Aorta (tissue), 5 donors: Measurements from ENCODE around the gene ZFP28. TPM values are rescaled to one million over a fixed set of nuclear protein-coding genes. Genes with fewer than 3 reads are reported as not detected.

Experiments
- ATAC-seq: fragments of 200-7000 bp; cut with Tn5 transposase; one replicate; pipeline ENCODE4 v1.9.1; 2022; ENCODE audit warnings: moderate library complexity; ENCODE audit not compliant: low FRiP score
- DNase-seq, 2 donors: peaks; one replicate each; pipeline ENCODE4 v3.0.0-alpha.2; 2020
- H3K27ac ChIP-seq, 2 donors: one replicate each; pipeline ENCODE4 v1.5.1; 2013; ENCODE audit warnings: low read length in 2 of 2, mild to moderate bottlenecking in 2 of 2, moderate library complexity in 2 of 2, control low read depth in 1 of 2, inconsistent platforms in 1 of 2, low read depth in 1 of 2
- H3K27me3 ChIP-seq, 2 donors: one replicate each; pipeline ENCODE4 v1.6.1; 2013; ENCODE audit warnings: control low read depth in 1 of 2, low read length in 1 of 2, mild to moderate bottlenecking in 1 of 2, moderate library complexity in 1 of 2; ENCODE audit not compliant: insufficient read depth in 2 of 2, control insufficient read depth in 1 of 2
- H3K36me3 ChIP-seq, 2 donors: one replicate each; pipeline ENCODE4 v1.6.1; 2013; ENCODE audit warnings: control low read depth in 1 of 2, low read length in 1 of 2, mild to moderate bottlenecking in 1 of 2; ENCODE audit not compliant: insufficient read depth in 2 of 2, control insufficient read depth in 1 of 2
- H3K4me1 ChIP-seq, 2 donors: one replicate each; pipeline ENCODE4 v1.6.1; 2013; ENCODE audit warnings: low read length in 2 of 2, control low read depth in 1 of 2, mild to moderate bottlenecking in 1 of 2, moderate library complexity in 1 of 2; ENCODE audit not compliant: insufficient read depth in 2 of 2, control insufficient read depth in 1 of 2
- H3K4me3 ChIP-seq, 2 donors: one replicate each; pipeline ENCODE4 v1.5.1; 2013; ENCODE audit warnings: low read length in 2 of 2, control low read depth in 1 of 2, mild to moderate bottlenecking in 1 of 2
- H3K9me3 ChIP-seq: one replicate; pipeline ENCODE4 v1.6.1; 2013; ENCODE audit warnings: mild to moderate bottlenecking, low read length; ENCODE audit not compliant: control insufficient read depth
- WGBS, 2 donors: extraction: QIAGEN DNeasy Blood & Tissue Kit; methylation state at CpG; one replicate each; pipeline ENCODE4 v1.1.7; 2013; 5-methylcytosine and 5-hydroxymethylcytosine counted together
- intact Hi-C, 2 donors: fragments of 100-400 bp; cut with DNase I; formaldehyde crosslinking; loops; one replicate each; pipeline versions ENCODE4 v1.14.2 to v1.15.0; 2022
- polyA plus RNA-seq, 2 donors: library from polyadenylated mRNA; stranded (reverse); fragments of 200-250 nt; gene quantifications; one replicate each; pipeline ENCODE4 v1.2.3, GENCODE V29; 2013
- total RNA-seq, 2 donors: library from RNA; stranded (reverse); fragmentation: NEBNext Ultra II Directional; extraction: Animal tissue kit (Norgen Biotek cat#: 25700); gene quantifications; one replicate each; pipeline ENCODE4 v1.2.1, GENCODE V29; 2021
- donor health status: healthy with polysubstance abuse.
- donor health status: Bipolar disorder and iron deficiency.
- donor health status: DM: no; HTN: no; CAD: no.
- donor health status: DM: no; HTN: no; CAD: no.
- donor health status: DM: yes; HTN: yes; CAD: no.

Gene ZFP28
- total and polyA plus RNA-seq, 4 donors, result 2.6 to 11.7 (median 9.6) TPM

- peaks cover 16 to 33% of the 10 kb centered on the region in 2 donors for H3K36me3 ChIP-seq
- WGBS, 2 donors, result 93 to 97% methylated on average over 2 of the region's 2 CpGs
- H3K9me3 ChIP-seq, result peaks cover 35% of the 10 kb centered on the region
- ATAC-seq, result no peak
- intact Hi-C loops, result no loop called here
- DNase-seq, result no peak
- no peaks in the 10 kb centered on the region for H3K4me1 ChIP-seq
- no peaks in the 10 kb centered on the region for H3K27me3 ChIP-seq
- H3K27ac ChIP-seq, result no peak overlapping the region
- H3K4me3 ChIP-seq, result no peak overlapping the region
Measured at GRCh38 chr19:56543776-56544175, 5.0 kb downstream of the ZFP28 start.

- H3K36me3 ChIP-seq, result peaks cover 25 to 37% of the 10 kb centered on the region in 2 donors
- H3K4me3 ChIP-seq, result no peak overlapping the region
- no peaks in the 10 kb centered on the region for H3K4me1 ChIP-seq
- no peaks in the 10 kb centered on the region for H3K27me3 ChIP-seq
- no peak overlapping the region for H3K27ac ChIP-seq
- intact Hi-C loops, result no loop called here
- DNase-seq (no peak), ATAC-seq (no peak)
- peaks cover 39% of the 10 kb centered on the region for H3K9me3 ChIP-seq
- WGBS, 2 donors, result 47 to 50% methylated on average over 6 of the region's 6 CpGs
Measured at GRCh38 chr19:56547535-56547934, 8.8 kb downstream of the ZFP28 start.

- no peaks in the 10 kb centered on the region for H3K4me1 ChIP-seq
- 80 to 98% methylated on average over 6 of the region's 6 CpGs for WGBS, 2 donors
- no peak overlapping the region for H3K27ac ChIP-seq
- DNase-seq (no peak), ATAC-seq (no peak)
- peaks cover 26 to 31% of the 10 kb centered on the region in 2 donors for H3K36me3 ChIP-seq
- no peaks in the 10 kb centered on the region for H3K27me3 ChIP-seq
- H3K4me3 ChIP-seq, result peak overlapping the region in 1 of 2 donors; percentile 14
- intact Hi-C loops, result no loop called here
- H3K9me3 ChIP-seq, result peaks cover 32% of the 10 kb centered on the region
Measured at GRCh38 chr19:56554272-56554869, 15.6 kb downstream of the ZFP28 start.

- H3K36me3 ChIP-seq, result no peaks in the 10 kb centered on the region
- H3K9me3 ChIP-seq, result peaks cover 16% of the 10 kb centered on the region
- intact Hi-C loops, result loop anchor here in 1 of 2 donors (10.0 kb wide), 1 partner anchor 158 kb away; the partner anchor contains the start of gene ZNF583
- 99% methylated on average over 2 of the region's 2 CpGs for WGBS, 2 donors
- ATAC-seq, result no peak
- no peak overlapping the region for H3K4me3 ChIP-seq
- H3K4me1 ChIP-seq, result no peaks in the 10 kb centered on the region
- H3K27ac ChIP-seq, result no peak overlapping the region
- no peaks in the 10 kb centered on the region for H3K27me3 ChIP-seq
- no peak for DNase-seq
Measured at GRCh38 chr19:56562766-56563165, 24.0 kb downstream of the ZFP28 start.

GRCh38 chr19:56566904-56567273 lies 28.1 kb downstream of the ZFP28 start:
- no peaks in the 10 kb centered on the region for H3K4me1 ChIP-seq
- intact Hi-C loops, result loop anchor here (1.0 to 10.0 kb wide), 4 partner anchors 26 to 162 kb away; partner anchors contain the start of genes ZFP28 (in 1 of the 2), ZNF583 (in 1 of the 2) and ZNF71 (in 1 of the 2)
- peak overlapping the region; percentile 68 to 99 for H3K4me3 ChIP-seq
- peaks cover 18% of the 10 kb centered on the region for H3K9me3 ChIP-seq
- 0 to 1% methylated on average over 23 of the region's 23 CpGs for WGBS, 2 donors
- peak overlapping the region in 1 of 2 donors; percentile 75 for H3K27ac ChIP-seq
- ATAC-seq, result peak; percentile 83
- DNase-seq, result peak; percentile 70 to 87
- no peaks in the 10 kb centered on the region for H3K27me3 ChIP-seq
- H3K36me3 ChIP-seq, result peaks cover 11 to 19% of the 10 kb centered on the region in 2 donors

- no peaks in the 10 kb centered on the region for H3K4me1 ChIP-seq
- ATAC-seq (peak; percentile 99), DNase-seq (peak; percentile 97 to 98)
- peaks cover 11 to 19% of the 10 kb centered on the region in 2 donors for H3K36me3 ChIP-seq
- peak within 1 kb of the TSS in 1 of 2 donors; percentile 75 for H3K27ac ChIP-seq
- H3K9me3 ChIP-seq, result peaks cover 16% of the 10 kb centered on the region
- WGBS, 2 donors, result 2% methylated on average over 64 to 66 of the region's 66 CpGs
- no peaks in the 10 kb centered on the region for H3K27me3 ChIP-seq
- intact Hi-C loops, result loop anchor here (1.0 to 10.0 kb wide), 4 partner anchors 27 to 163 kb away; partner anchors contain the start of genes ZFP28 (in 1 of the 2), ZNF583 (in 1 of the 2) and ZNF71 (in 1 of the 2)
- H3K4me3 ChIP-seq, result peak within 1 kb of the TSS; percentile 68 to 99
Measured at GRCh38 chr19:56567274-56568120, 28.7 kb downstream of the ZFP28 start, which contains the start of gene ZNF470. ZNF470 (plus strand) TSS chr19:56567468; CDS start chr19:56570312, 2,844 bp downstream.

GRCh38 chr19:56572589-56572988 lies 33.8 kb downstream of the ZFP28 start:
- peaks cover 0 to 1% of the 10 kb centered on the region in 2 donors for H3K27me3 ChIP-seq
- no peak overlapping the region for H3K27ac ChIP-seq
- H3K4me3 ChIP-seq, result peak overlapping the region in 1 of 2 donors; percentile 18
- H3K36me3 ChIP-seq, result peaks cover 14 to 33% of the 10 kb centered on the region in 2 donors
- intact Hi-C loops, result no loop called here
- DNase-seq, result no peak
- ATAC-seq, result no peak
- peaks cover 19% of the 10 kb centered on the region for H3K9me3 ChIP-seq
- H3K4me1 ChIP-seq, result no peaks in the 10 kb centered on the region
- WGBS, 2 donors, result 48 to 50% methylated on average over 2 of the region's 2 CpGs

GRCh38 chr19:56573914-56574313 lies 35.2 kb downstream of the ZFP28 start:
- peaks cover 0 to 1% of the 10 kb centered on the region in 2 donors for H3K27me3 ChIP-seq
- no peak overlapping the region for H3K4me3 ChIP-seq
- WGBS, 2 donors, result 97 to 99% methylated on average over 3 of the region's 3 CpGs
- no peak overlapping the region for H3K27ac ChIP-seq
- intact Hi-C loops, result no loop called here
- H3K9me3 ChIP-seq, result peaks cover 29% of the 10 kb centered on the region
- peaks cover 14 to 33% of the 10 kb centered on the region in 2 donors for H3K36me3 ChIP-seq
- ATAC-seq (no peak), DNase-seq (no peak)
- no peaks in the 10 kb centered on the region for H3K4me1 ChIP-seq
